Left ventricle myocardium inferior (tissue), 1 donor: ENCODE measurements around the gene KIAA1549. TPM values are rescaled to one million over a fixed set of nuclear protein-coding genes. Genes with fewer than 3 reads are reported as not detected.

Experiments
- DNase-seq: peaks from one replicate; pipeline ENCODE4 v3.0.0-alpha.2; 2020
- H3K27ac ChIP-seq: fragments of 200-600 bp; replicated peaks from 2 replicates; pipeline ENCODE4 v1.8.0; 2021
- H3K27me3 ChIP-seq: fragments of 200-600 bp; 2 replicates; pipeline ENCODE4 v1.8.0; 2021; ENCODE audit warnings: low read depth
- H3K36me3 ChIP-seq: fragments of 200-600 bp; 2 replicates; pipeline ENCODE4 v1.8.0; 2021
- H3K4me1 ChIP-seq: fragments of 200-600 bp; 2 replicates; pipeline ENCODE4 v1.8.0; 2021
- H3K4me3 ChIP-seq: fragments of 200-600 bp; 2 replicates; pipeline ENCODE4 v1.8.0; 2021; ENCODE audit warnings: mild to moderate bottlenecking, moderate library complexity
- H3K9me3 ChIP-seq: fragments of 200-600 bp; replicated peaks from 2 replicates; pipeline ENCODE4 v1.8.0; 2021
- CTCF ChIP-seq: fragments of 200-600 bp; IDR thresholded peaks from 2 replicates; pipeline ENCODE4 v1.8.0; 2021; ENCODE audit warnings: antibody characterized with exemption, mild to moderate bottlenecking, borderline replicate concordance
- intact Hi-C: fragments of 100-400 bp; cut with micrococcal nuclease; formaldehyde crosslinking; loops from one replicate; pipeline ENCODE4 v1.11.0; 2022
- total RNA-seq: library from RNA; stranded (reverse); fragmentation: NEBNext Ultra II Directional; extraction: Animal tissue kit (Norgen Biotek cat#: 25700); gene quantifications from one replicate; pipeline ENCODE4 v1.2.1, GENCODE V29; 2021
- donor health status: DM: no; HTN: yes; CAD: no; lungs with severe emphysema.

The KIAA1549 gene
- total RNA-seq, 1 donor from 2014 or later: 2.1 TPM

GRCh38 chr7:138898255-138898654 is 82.9 kb downstream of the KIAA1549 start:
- H3K4me3 ChIP-seq: no peak overlapping the region
- H3K9me3 ChIP-seq: no peaks in the 10 kb centered on the region
- H3K27ac ChIP-seq: no peak overlapping the region
- no peaks in the 10 kb centered on the region for H3K27me3 ChIP-seq
- H3K36me3 ChIP-seq: peaks cover 3% of the 10 kb centered on the region
- DNase-seq: no peak
- intact Hi-C loops: no loop called here
- TF ChIP-seq CTCF: no peak
- H3K4me1 ChIP-seq: no peaks in the 10 kb centered on the region

- Histone ChIP-seq H3K27me3 (no peaks in the 10 kb centered on the region), H3K36me3 (no peaks in the 10 kb centered on the region), H3K9me3 (no peaks in the 10 kb centered on the region), H3K4me1 (peaks cover 14% of the 10 kb centered on the region), H3K4me3 (no peak overlapping the region), H3K27ac (no peak overlapping the region)
- no peak for TF ChIP-seq CTCF
- DNase-seq: no peak
- intact Hi-C loops: no loop called here
Measured at GRCh38 chr7:138895679-138896078, 85.5 kb downstream of the KIAA1549 start.

- no peak overlapping the region for H3K4me3 ChIP-seq
- H3K27me3 ChIP-seq: no peaks in the 10 kb centered on the region
- H3K4me1 ChIP-seq: peaks cover 18% of the 10 kb centered on the region
- H3K9me3 ChIP-seq: no peaks in the 10 kb centered on the region
- DNase-seq: no peak
- intact Hi-C loops: no loop called here
- TF ChIP-seq CTCF: no peak
- no peak overlapping the region for H3K27ac ChIP-seq
- no peaks in the 10 kb centered on the region for H3K36me3 ChIP-seq
Measured at GRCh38 chr7:138893258-138893657, 87.9 kb downstream of the KIAA1549 start.

GRCh38 chr7:138892812-138893211 is 88.4 kb downstream of the KIAA1549 start:
- no peaks in the 10 kb centered on the region for H3K27me3 ChIP-seq
- TF ChIP-seq CTCF: no peak
- H3K27ac ChIP-seq: no peak overlapping the region
- H3K36me3 ChIP-seq: no peaks in the 10 kb centered on the region
- no peak for DNase-seq
- intact Hi-C loops: no loop called here
- H3K4me1 ChIP-seq: peaks cover 18% of the 10 kb centered on the region
- H3K4me3 ChIP-seq: no peak overlapping the region
- H3K9me3 ChIP-seq: no peaks in the 10 kb centered on the region

GRCh38 chr7:138892006-138892630 is 89.1 kb downstream of the KIAA1549 start:
- H3K9me3 ChIP-seq: no peaks in the 10 kb centered on the region
- no peak for TF ChIP-seq CTCF
- H3K36me3 ChIP-seq: no peaks in the 10 kb centered on the region
- no peak overlapping the region for H3K27ac ChIP-seq
- DNase-seq: no peak
- intact Hi-C loops: no loop called here
- no peaks in the 10 kb centered on the region for H3K27me3 ChIP-seq
- peaks cover 18% of the 10 kb centered on the region for H3K4me1 ChIP-seq
- no peak overlapping the region for H3K4me3 ChIP-seq
